ENCODE results near the gene KLF16. TPM values are rescaled to one million over a fixed set of nuclear protein-coding genes. Genes with fewer than 3 reads are reported as not detected.

Gene KLF16
- 10.4 and 16.8 TPM in 2 replicates for total RNA-seq

DNA sequence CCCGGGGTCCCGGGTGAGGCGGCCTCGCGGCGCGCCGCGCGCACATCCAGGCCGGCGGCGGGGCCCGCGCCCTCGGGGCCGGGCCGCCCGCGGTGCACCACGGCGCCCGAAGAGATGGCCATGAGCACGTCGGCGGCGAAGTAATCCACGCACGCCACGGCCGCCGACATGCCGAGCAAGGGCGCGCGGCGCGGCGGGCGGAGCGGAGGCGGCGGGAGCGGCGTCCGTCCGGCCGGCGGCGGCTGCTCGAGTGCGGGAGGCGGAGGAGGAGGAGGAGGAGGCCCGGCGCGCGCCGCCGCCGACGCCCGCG is at the start of gene KLF16:
KLF16 (minus strand) TSS at position 252 of the 310 bp plus-strand sequence; CDS start at position 170, 82 bp downstream.
- no peak for DNase-seq (ENCODE audit: low read depth)

DNA sequence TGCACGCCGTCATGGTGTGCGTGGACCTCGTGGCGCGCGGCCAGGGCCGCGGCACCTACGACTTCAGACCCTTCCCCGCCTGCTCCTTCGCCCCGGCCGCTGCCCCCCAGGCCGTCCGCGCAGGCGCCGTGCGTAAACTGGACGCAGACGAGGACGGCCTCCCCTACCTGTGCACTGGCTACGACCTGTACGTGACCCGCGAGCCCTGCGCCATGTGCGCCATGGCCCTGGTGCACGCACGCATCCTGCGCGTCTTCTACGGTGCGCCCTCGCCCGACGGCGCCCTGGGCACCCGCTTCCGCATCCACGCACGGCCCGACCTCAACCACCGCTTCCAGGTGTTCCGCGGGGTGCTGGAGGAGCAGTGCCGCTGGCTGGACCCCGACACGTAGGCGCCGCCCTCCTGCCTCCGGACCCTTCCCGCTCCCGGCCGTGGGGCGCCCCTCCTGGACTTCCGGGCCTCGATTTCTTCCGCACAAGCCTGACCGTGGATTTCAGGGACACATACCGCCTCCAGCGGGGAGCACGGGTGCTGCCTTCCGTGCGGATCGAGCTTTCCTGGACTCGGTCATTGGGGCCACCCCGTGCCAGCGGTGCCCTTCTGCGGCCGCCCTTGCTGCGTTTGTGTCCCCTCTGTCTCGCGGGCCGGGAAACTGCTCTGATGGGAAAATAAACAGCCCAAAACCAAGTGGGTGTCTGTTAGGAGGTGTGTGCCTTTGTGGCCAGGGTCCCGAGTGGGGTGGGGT is 49.6 kb upstream of the KLF16 start:
- no peak for DNase-seq (ENCODE audit: low read depth)
- TF ChIP-seq CTCF (IDR thresholded peaks at IDR 0.05; ENCODE audit: insufficient read depth, low read depth, low read length): no peak
- no peak overlapping the region for H3K4me3 ChIP-seq (ENCODE audit: low read depth, low read length)

More for the DNA sequence above, at the start of gene KLF16:
- peak within 1 kb of the TSS; percentile 81 for H3K4me3 ChIP-seq (ENCODE audit: low read depth, low read length)
- TF ChIP-seq CTCF (IDR thresholded peaks at IDR 0.05; ENCODE audit: insufficient read depth, low read depth, low read length): no peak

- TF ChIP-seq CTCF (IDR thresholded peaks at IDR 0.05; ENCODE audit: insufficient read depth, low read depth, low read length): no peak
- no peak for DNase-seq (ENCODE audit: low read depth)
- H3K4me3 ChIP-seq (ENCODE audit: low read depth, low read length): no peak overlapping the region
Measured at GRCh38 chr19:1911995-1912394, 48.6 kb upstream of the KLF16 start.

DNA sequence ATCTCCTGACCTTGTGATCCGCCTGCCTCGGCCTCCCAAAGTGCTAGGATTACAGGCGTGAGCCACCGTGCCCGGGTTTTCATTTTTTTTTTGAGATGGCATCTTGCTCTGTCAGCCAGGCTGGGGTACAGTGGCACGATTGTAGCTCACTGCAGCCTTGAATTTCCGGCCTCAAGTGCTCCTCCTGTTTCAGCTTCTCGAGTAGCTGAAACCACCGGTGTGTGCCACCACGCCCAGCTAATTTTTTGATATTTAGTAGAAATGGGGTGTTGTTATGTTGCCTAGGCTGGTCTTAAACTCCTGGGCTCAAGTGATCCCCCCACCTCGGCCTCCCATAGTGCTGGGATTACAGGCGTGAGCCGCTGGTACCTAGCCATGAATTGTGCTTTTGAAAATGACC is 47.7 kb upstream of the KLF16 start:
- no peak for TF ChIP-seq CTCF (IDR thresholded peaks at IDR 0.05; ENCODE audit: insufficient read depth, low read depth, low read length)
- H3K4me3 ChIP-seq (ENCODE audit: low read depth, low read length): no peak overlapping the region
- no peak for DNase-seq (ENCODE audit: low read depth)

DNA sequence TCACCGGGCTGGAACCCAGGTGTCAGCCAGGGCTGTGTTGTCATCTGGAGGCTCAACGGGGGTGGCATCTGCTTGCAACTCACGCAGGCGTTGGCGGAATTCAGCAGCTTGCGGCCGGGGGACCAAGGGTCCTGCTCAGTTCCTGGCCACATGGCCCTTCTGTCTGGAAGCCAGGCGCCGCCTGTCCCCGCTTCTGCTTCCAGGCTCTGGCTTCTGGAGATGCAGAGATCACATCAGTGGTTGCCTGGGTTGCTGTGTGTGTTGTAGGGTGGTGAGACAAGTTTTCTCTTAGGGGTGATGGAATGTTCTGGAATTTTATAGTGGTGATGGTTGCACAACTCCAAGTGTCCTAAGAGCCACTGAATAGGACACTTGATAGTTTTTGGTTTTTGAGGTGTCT is 46.8 kb upstream of the KLF16 start:
- H3K4me3 ChIP-seq (ENCODE audit: low read depth, low read length): no peak overlapping the region
- peak; percentile 52 for DNase-seq (ENCODE audit: low read depth)
- TF ChIP-seq CTCF (IDR thresholded peaks at IDR 0.05; ENCODE audit: insufficient read depth, low read depth, low read length): no peak

GRCh38 chr19:1909761-1910080 is 46.3 kb upstream of the KLF16 start:
- no peak for DNase-seq (ENCODE audit: low read depth)
- no peak overlapping the region for H3K4me3 ChIP-seq (ENCODE audit: low read depth, low read length)
- no peak for TF ChIP-seq CTCF (IDR thresholded peaks at IDR 0.05; ENCODE audit: insufficient read depth, low read depth, low read length)

GRCh38 chr19:1908364-1908678 is 44.9 kb upstream of the KLF16 start:
- TF ChIP-seq CTCF (IDR thresholded peaks at IDR 0.05; ENCODE audit: insufficient read depth, low read depth, low read length): no peak
- no peak overlapping the region for H3K4me3 ChIP-seq (ENCODE audit: low read depth, low read length)
- no peak for DNase-seq (ENCODE audit: low read depth)
